Myocyte (in vitro differentiated cells): ENCODE data around the gene LCE1B. TPM values are rescaled to one million over a fixed set of nuclear protein-coding genes. Genes with fewer than 3 reads are reported as not detected.

Experiments used
- DNase-seq: peaks from one replicate; pipeline ENCODE4 v3.0.0-alpha.2; 2012; ENCODE audit warnings: low read depth
- polyA plus RNA-seq: library from polyadenylated mRNA; unstranded; fragments of >200 nt; gene quantifications from one replicate; pipeline ENCODE4 v1.2.1, GENCODE V29; 2012; ENCODE audit warnings: missing spikeins
- total RNA-seq: library from RNA; depleted of rRNA; stranded (reverse); fragments of >200 nt; gene quantifications from 2 replicates; pipeline ENCODE4 v1.2.3, GENCODE V29; 2014

LCE1B gene, protein sequence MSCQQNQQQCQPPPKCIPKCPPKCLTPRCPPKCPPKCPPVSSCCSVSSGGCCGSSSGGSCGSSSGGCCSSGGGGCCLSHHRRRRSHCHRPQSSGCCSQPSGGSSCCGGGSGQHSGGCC
- total RNA-seq: not detected in 2 replicates
- not detected for polyA plus RNA-seq

- DNase-seq: no peak
Observed at GRCh38 chr1:152811671-152812070, at the start of gene LCE1B. TSS of gene LCE1B (plus strand) at chr1:152811971. CDS start at chr1:152812447, 476 bp downstream.

DNA sequence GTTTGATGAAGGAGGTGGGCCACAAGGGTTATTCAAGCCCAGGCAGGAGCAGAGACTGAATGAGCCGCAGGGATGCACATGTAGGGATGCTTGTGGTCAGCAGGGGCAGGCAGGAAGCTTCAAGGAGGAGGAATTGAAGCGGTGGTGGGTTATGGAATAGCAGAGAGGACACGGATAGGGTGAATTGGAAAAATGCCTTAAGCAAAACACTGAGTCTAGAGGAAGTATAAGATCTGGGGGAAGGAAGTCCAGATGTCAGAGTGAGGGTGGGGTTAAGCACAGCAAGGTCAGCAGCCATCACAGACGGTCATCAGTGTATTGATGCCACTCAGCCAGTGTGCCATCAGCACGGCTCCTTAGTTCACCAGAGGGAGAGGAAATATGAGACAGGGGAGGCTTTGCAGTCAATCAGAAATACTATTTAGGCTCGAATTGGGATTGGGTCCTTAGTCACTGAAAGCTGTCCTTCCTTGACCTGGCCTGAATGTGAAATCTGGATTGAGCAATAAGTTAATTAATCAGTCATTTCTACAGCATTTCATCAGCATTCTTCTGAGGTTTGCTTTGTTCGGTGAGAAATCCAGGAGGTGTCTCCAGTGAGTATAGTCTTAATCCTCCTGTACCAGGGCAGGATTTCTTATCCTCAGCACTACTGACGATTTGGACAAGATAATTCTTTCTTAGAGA, 42.8 kb upstream of the LCE1B start:
- DNase-seq: no peak

DNA sequence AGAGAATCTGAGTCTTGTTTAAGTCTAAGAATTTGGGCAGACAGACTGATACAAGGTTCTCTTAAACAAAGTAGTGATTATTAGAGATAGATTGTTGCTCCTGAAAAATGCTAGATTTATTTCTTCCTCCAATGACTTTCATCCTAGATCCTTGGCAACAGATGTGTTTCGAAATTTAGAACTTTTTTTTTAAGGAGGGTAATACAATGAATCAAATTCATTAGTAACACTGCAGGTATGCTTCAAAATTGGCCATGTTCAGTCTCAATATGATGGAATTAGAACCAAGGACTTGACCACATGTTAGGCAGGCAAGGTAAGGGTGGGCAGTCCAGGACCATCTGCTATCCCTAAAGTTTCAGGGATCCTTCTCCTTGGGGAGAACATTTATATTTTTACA, 41.4 kb upstream of the LCE1B start:
- DNase-seq: no peak

GRCh38 chr1:152774875-152775274, 36.9 kb upstream of the LCE1B start, which contains the start of gene LCE1F:
TSS of gene LCE1F (plus strand) at chr1:152775140. CDS start at chr1:152776372, 1,232 bp downstream.
- DNase-seq: no peak

GRCh38 chr1:152776361-152776760, 35.4 kb upstream of the LCE1B start:
- DNase-seq: no peak

DNA sequence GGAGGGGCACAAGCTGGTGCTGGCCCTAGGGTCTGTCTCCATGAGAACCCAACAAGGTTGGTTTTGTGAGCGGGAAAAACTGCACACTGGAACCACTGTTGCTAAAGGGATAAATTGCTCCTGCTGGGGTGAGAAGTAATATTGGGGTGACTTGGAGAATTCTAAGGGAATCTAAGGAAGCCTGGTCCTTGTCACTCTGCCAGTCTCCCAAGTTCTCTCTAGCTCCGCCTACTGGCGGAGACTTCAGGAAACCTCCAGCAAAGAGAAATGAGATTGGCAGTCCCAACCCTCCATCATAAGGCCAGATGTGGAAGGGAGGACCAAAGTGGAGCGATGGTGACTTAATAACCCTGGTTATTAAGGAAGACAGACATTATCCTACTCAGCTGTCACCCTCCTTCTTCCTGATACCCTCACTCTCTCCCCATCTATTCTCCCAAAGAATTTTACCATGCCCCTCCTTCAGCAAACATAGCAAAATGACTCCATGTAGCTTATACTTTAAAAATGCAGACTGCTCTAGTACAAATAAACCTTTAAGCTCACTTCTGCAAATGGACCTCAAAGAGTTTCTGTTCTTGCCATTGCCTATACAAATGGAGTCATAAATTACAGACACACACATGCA, 34.1 kb upstream of the LCE1B start:
- DNase-seq: peak; percentile 16

GRCh38 chr1:152783095-152783494, 28.7 kb upstream of the LCE1B start:
- no peak for DNase-seq

DNA sequence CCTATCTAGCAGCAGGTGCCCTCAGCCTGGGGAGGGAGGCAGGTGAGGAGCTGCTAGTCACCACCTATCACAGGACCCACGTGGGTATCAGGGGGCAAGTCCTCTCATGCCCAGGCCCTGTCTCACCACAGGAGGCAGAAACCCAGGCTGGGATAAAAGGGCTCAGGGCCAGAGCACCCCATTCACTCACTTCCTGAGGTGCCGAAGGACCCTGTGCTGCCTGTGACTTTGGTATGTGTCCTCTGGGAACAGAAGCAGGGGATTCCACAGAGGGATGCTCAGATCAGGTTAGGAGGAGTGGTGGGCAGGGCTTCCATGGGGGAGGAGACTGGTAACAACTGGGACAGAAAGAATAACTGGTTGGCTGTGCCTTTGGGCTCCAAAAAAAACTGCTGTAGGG, 25.7 kb upstream of the LCE1B start, which contains the start of gene LCE1E:
Gene LCE1E (plus strand): TSS at position 181 of the 400 bp plus-strand sequence. CDS start 1,043 bp downstream, outside the sequence.
- DNase-seq: no peak

GRCh38 chr1:152795686-152796085, 16.1 kb upstream of the LCE1B start:
- no peak for DNase-seq

GRCh38 chr1:152796421-152796820, 15.3 kb upstream of the LCE1B start, which contains the start of gene LCE1D:
TSS of gene LCE1D (plus strand) at chr1:152796721. CDS start at chr1:152797795, 1,074 bp downstream.
- DNase-seq: no peak

- no peak for DNase-seq
Observed at GRCh38 chr1:152801333-152801732, 10.4 kb upstream of the LCE1B start.

DNA sequence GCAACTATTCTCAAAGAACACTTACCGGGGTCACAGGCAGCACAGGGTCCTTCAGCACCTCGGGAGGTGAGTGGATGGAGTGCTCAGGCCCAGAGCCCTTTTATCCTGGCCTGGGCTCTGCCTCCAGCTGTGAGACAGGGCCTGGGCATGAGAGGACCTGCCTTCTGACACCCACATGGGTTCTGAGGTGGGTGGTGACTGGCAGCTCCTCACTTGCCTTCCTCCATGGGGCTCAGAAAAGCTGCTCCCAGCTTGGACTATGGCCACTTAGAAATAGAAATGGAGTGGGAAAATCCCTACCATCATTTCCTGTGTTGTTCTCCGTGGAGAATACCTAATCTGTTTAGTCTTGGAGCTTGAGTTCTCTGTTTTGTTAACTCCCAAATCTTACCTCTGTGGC, 5.2 kb upstream of the LCE1B start, which contains the start of gene LCE1C:
Gene LCE1C (minus strand): TSS at position 76 of the 400 bp plus-strand sequence. CDS start 1,173 bp downstream, outside the sequence.
- no peak for DNase-seq

GRCh38 chr1:152811050-152811449, 721 bp upstream of the LCE1B start:
- DNase-seq: no peak

DNA sequence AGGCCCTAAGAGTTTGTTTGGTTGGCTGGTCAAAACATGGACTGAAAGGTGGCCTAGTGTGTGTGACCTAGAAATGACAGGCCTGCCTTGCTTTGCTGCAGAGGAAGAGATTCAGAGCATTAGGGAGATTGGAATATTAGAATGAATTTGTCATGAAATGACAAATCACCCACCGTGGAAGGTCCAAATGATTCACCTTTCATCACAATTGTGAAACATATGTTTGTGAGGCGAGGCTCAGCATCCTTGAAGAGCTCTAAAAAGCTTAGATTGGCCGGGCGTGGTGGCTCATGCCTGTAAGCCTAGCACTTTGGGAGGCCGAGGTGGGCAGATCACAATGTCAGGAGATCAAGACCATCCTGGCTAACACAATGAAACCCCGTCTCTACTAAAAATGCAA, 5.5 kb downstream of the LCE1B start:
- DNase-seq: no peak

GRCh38 chr1:152823294-152823693, 11.5 kb downstream of the LCE1B start:
- DNase-seq: no peak

- DNase-seq: no peak
Observed at GRCh38 chr1:152824964-152825363, 13.2 kb downstream of the LCE1B start.

GRCh38 chr1:152827173-152827572, 15.4 kb downstream of the LCE1B start, which contains the start of gene LCE1A:
TSS of gene LCE1A (plus strand) at chr1:152827473. CDS start at chr1:152827473, 0 bp downstream.
- DNase-seq: no peak

DNA sequence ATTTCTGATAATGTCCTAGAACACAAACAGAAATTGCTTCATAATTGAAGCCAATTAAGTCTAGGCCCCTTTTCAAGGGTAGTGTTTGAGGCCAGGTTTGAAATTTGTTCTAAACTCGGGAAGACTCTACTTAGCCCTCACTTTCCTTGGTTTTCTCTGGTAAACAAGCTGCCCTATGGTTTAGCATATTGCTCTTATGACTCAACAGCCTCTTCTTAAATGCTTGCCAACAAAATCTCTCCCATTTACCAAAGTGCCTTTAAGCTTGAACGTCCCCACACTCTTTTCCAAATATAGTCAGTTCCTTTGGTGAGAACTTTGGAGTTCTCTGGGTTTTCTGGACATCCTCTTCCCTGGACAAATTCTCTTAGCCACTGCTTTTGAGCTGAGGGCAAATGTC, 25.1 kb downstream of the LCE1B start:
- DNase-seq: no peak

- no peak for DNase-seq
Observed at GRCh38 chr1:152842556-152842955, 30.8 kb downstream of the LCE1B start, which contains the start of gene LCE6A. TSS of gene LCE6A (plus strand) at chr1:152842856. CDS start at chr1:152843521, 665 bp downstream.

- DNase-seq: no peak
Observed at GRCh38 chr1:152855661-152856060, 43.9 kb downstream of the LCE1B start.

- no peak for DNase-seq
Observed at GRCh38 chr1:152858062-152858461, 46.3 kb downstream of the LCE1B start.

DNA sequence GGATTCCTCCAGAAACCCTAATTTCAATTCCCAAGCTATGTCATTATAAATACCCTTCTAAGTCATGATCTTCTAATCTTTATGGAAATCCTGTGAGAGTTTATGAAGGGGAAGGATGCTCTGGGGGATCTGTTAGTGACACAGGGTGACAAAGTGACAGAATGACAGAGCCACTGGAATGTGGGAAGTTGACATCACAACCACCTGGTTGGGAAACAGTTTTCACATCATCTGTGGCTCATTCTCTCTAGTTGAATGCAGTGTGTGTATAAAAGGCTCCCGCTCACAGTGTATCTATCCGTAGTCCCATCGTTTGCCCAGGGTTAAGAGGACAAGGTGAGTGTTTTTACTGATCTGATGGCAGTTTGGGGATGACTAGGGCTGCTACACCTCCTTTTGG, 47.9 kb downstream of the LCE1B start, which contains the start of gene LCE7A:
Gene LCE7A (plus strand): TSS at position 301 of the 400 bp plus-strand sequence. CDS start 702 bp downstream, outside the sequence.
- no peak for DNase-seq
